ACHN (cell line): Measurements from ENCODE around the gene SMTNL2.
"Not testable (repeated sequence)": the region's sequence is repeated elsewhere in the genome, so short reads cannot be mapped to it uniquely, and the experiment has no call there.

Experiments
- DNase-seq: peaks from one replicate; pipeline ENCODE4 v3.0.0-alpha.2; 2015
- in situ Hi-C: cut with HindIII; loops from 2 replicates; pipeline ENCODE4 v1.10.0; 2017; ENCODE audit warnings: low sequenced_read_pairs, low pct_ligation_motif_present, low pct_unique_long_range_greater_than_20kb

Gene SMTNL2

GRCh38 chr17:4577386-4577993 lies 6.8 kb upstream of the SMTNL2 start:
- in situ Hi-C loops, result no loop called here
- DNase-seq, result no peak

DNA sequence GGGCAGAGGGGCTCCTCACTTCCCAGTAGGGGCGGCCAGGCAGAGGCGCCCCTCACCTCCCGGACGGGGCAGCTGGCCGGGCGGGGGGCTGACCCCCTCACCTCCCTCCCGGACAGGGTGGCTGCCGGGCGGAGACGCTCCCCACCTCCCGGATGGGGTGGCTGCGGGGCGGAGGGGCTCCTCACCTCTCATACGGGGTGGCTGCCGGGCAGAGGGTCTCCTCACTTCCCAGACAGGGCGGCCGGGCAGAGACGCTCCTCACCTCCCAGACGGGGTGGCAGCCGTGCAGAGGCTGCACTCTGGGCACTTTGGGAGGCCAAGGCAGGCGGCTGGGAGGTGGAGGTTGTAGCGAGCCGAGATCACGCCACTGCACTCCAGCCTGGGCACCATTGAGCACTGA lies 6.0 kb upstream of the SMTNL2 start:
- in situ Hi-C loops, DNase-seq: not testable (repeated sequence)

DNA sequence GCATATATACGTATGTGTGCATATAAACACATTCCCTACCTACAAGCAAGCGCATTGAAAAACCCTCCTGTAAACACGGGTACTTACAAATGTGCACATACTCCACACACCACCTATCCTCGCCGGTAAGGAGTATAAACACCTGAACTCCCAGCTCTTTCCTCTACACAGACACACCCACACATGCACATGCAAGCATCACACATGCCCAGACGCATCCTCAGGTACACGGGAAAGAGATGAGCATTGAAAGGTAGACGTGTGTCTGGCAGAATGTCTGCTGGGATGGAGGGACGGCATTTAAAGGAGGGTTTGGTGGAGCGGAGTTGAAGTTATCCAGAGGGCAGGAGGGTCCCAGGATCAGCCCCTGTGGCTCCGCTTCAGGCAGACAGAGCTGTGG lies 4.7 kb upstream of the SMTNL2 start:
- no peak for DNase-seq
- in situ Hi-C loops, result no loop called here

DNA sequence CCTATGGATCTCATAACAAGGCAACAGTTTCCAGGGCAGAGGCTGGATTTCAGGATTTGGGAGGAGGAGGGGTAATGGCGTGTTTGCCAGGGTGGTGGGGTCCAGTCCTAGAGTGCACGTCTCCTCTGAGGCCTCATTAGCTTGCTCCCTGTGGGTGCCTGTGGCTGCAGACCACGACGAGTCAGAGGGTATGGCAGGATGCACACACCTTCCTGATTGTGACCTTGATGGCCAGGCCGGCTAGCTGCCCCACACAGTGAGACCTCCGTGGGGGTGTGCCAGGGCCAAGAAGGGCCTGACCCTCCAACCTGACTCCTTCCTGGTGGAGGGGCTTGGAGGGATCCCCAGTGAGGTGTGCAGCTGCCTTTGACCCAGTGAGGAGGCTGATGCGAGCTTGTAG lies 4.0 kb upstream of the SMTNL2 start:
- DNase-seq, result peak; percentile 12
- in situ Hi-C loops, result no loop called here

- DNase-seq, result no peak
- in situ Hi-C loops, result no loop called here
Observed at GRCh38 chr17:4582101-4582501, 2.2 kb upstream of the SMTNL2 start.

GRCh38 chr17:4582691-4583090 lies 1.6 kb upstream of the SMTNL2 start:
- in situ Hi-C loops, result no loop called here
- DNase-seq, result no peak

GRCh38 chr17:4583206-4583605 lies 1.1 kb upstream of the SMTNL2 start:
- in situ Hi-C loops, result no loop called here
- DNase-seq, result no peak

GRCh38 chr17:4583782-4584100 lies 588 bp upstream of the SMTNL2 start:
- DNase-seq, result peak; percentile 63
- in situ Hi-C loops, result no loop called here

GRCh38 chr17:4584917-4585637 lies 748 bp downstream of the SMTNL2 start:
- DNase-seq, result peak; percentile 80
- in situ Hi-C loops, result no loop called here

- in situ Hi-C loops, result no loop called here
Observed at GRCh38 chr17:4585638-4585994, 1.3 kb downstream of the SMTNL2 start.

GRCh38 chr17:4586043-4586442 lies 1.7 kb downstream of the SMTNL2 start:
- peak; percentile 7 for DNase-seq
- in situ Hi-C loops, result no loop called here

More at GRCh38 chr17:4585638-4585994, 1.3 kb downstream of the SMTNL2 start:
- DNase-seq, result no peak

GRCh38 chr17:4587195-4587594 lies 2.9 kb downstream of the SMTNL2 start:
- DNase-seq, result no peak
- in situ Hi-C loops, result no loop called here

DNA sequence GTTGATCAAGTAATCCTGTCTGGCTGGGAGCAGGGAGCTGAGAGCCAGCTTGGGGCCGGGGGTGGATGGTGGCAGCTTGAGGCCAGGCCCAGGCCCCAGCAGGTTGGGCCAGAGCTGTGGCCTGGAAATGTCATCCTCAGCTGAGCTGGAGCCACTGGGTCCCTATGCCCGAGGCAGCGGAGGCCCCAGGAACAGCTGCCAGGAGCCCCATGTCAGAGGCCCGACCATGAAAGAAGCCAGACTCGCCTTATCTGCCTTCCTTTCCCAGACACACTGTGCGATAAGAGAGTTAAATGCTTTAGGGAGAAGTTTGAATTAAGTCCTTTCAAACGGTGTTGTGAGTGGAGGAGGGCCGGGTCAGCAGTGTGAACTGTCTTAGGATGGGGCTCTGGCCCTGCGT lies 3.5 kb downstream of the SMTNL2 start:
- no peak for DNase-seq
- in situ Hi-C loops, result no loop called here

GRCh38 chr17:4588391-4588790 lies 4.1 kb downstream of the SMTNL2 start:
- no peak for DNase-seq
- in situ Hi-C loops, result no loop called here

GRCh38 chr17:4588898-4589625 lies 4.7 kb downstream of the SMTNL2 start:
- in situ Hi-C loops, result no loop called here

DNA sequence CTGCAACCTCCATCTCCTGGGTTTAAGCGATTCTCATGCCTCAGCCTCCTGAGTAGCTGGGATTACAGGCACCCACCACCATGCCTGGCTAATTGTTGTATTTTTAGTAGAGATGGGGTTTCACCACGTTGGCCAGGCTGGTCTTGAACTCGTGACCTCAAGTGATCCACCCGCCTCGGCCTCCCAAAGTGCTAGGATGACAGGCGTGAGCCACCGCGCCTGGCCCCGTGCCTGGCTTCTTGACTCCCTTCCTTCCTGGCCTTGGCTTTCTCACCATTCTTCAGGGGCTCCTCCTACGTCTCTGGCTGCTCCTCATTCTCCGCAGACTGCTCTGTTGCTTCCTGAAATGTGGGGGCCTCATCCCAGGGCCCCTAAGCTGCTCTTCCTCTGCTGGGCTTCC lies 5.7 kb downstream of the SMTNL2 start:
- DNase-seq, in situ Hi-C loops: not testable (repeated sequence)

More at GRCh38 chr17:4588898-4589625, 4.7 kb downstream of the SMTNL2 start:
- DNase-seq, result no peak

GRCh38 chr17:4590981-4591453 lies 6.7 kb downstream of the SMTNL2 start:
- in situ Hi-C loops, result no loop called here
- no peak for DNase-seq

GRCh38 chr17:4591529-4591928 lies 7.2 kb downstream of the SMTNL2 start:
- DNase-seq, result peak; percentile 43
- in situ Hi-C loops, result no loop called here

DNA sequence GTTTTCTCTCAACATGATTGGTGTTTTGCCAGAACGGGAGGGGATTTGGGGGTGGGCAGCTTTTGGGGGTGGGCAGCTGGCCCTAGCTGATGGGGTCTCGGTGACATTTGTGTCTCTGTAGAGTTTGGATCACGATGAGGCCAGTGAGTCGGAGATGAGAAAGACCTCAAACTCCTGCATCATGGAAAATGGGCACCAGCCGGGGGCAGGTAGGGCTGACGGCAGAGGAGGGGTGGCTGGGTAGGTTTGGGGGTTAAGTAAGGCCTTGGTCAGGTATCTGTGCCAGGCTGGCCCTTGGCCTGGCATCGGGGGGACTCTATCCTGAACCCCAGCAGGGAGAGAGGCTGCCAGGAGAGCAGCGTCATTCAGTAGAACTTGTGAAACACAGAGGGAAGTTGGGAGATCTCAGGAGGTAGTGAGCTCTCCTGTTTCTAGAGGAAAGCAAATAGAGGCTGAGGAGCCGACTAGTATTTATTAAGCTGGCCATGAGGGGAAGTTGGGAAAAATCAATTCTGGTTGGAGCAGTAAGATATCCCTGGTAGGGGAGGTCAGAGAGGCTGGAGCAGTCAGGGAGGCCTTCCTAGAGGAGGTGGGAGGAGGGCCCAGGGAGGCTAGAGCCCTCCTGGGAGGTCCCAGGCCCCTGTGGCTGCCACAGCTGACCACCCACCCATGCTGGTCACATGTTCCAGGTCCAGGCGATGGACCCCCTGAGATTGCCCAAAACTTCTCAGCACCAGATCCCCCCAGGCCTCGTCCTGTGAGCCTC lies 8.1 kb downstream of the SMTNL2 start:
- no peak for DNase-seq
- in situ Hi-C loops, result no loop called here
